ENCODE data around the gene OXLD1.

GRCh38 chr17:81636505-81637288 lies 29.7 kb downstream of the OXLD1 start, which contains the start of the genes NPLOC4 and TSPAN10:
- no peak for TF ChIP-seq SP1 (IDR thresholded peaks at IDR 0.05)
- no peak for TF ChIP-seq RXRA (IDR thresholded peaks at IDR 0.05)
- TF ChIP-seq, protein P1, sequence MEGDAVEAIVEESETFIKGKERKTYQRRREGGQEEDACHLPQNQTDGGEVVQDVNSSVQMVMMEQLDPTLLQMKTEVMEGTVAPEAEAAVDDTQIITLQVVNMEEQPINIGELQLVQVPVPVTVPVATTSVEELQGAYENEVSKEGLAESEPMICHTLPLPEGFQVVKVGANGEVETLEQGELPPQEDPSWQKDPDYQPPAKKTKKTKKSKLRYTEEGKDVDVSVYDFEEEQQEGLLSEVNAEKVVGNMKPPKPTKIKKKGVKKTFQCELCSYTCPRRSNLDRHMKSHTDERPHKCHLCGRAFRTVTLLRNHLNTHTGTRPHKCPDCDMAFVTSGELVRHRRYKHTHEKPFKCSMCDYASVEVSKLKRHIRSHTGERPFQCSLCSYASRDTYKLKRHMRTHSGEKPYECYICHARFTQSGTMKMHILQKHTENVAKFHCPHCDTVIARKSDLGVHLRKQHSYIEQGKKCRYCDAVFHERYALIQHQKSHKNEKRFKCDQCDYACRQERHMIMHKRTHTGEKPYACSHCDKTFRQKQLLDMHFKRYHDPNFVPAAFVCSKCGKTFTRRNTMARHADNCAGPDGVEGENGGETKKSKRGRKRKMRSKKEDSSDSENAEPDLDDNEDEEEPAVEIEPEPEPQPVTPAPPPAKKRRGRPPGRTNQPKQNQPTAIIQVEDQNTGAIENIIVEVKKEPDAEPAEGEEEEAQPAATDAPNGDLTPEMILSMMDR (IDR thresholded peaks at IDR 0.05; ENCODE audit: low read depth, low read length, missing input control), result no peak
- TF ChIP-seq, protein P2, sequence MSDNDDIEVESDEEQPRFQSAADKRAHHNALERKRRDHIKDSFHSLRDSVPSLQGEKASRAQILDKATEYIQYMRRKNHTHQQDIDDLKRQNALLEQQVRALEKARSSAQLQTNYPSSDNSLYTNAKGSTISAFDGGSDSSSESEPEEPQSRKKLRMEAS (IDR thresholded peaks at IDR 0.05), result no peak
- TF ChIP-seq TAF1 (conservative IDR thresholded peaks at IDR 0.05), result no peak
- no peak for TF ChIP-seq REST (IDR thresholded peaks at IDR 0.05)
- no peak for TF ChIP-seq HNF4A (conservative IDR thresholded peaks at IDR 0.05)
- TF ChIP-seq ATF3 (IDR thresholded peaks at IDR 0.05), result no peak
- peak; percentile 42 for TF ChIP-seq YY1 (IDR thresholded peaks at IDR 0.05)
- no peak for TF ChIP-seq NR2F2 (IDR thresholded peaks at IDR 0.05)
